GM19372 (cell line): ENCODE data around the gene IFT20.
"Not testable (repeated sequence)": the region's sequence is repeated elsewhere in the genome, so short reads cannot be mapped to it uniquely, and the experiment has no call there.

Experiments
- ATAC-seq: cut with Tn5 transposase; IDR thresholded peaks from one replicate; pipeline ENCODE4 v1.9.1; 2021; ENCODE audit warnings: mild to moderate bottlenecking, low read depth, moderate library complexity; ENCODE audit not compliant: unreplicated experiment

The IFT20 gene

GRCh38 chr17:28364665-28365363, 29.5 kb upstream of the IFT20 start, which contains the start of gene SEBOX:
TSS of gene SEBOX (minus strand) at chr17:28365199. CDS start at chr17:28365151, 48 bp downstream.
- ATAC-seq: no peak

- no peak for ATAC-seq
These were observed 28.7 kb upstream of the IFT20 start for GRCh38 chr17:28363776-28364650.

DNA sequence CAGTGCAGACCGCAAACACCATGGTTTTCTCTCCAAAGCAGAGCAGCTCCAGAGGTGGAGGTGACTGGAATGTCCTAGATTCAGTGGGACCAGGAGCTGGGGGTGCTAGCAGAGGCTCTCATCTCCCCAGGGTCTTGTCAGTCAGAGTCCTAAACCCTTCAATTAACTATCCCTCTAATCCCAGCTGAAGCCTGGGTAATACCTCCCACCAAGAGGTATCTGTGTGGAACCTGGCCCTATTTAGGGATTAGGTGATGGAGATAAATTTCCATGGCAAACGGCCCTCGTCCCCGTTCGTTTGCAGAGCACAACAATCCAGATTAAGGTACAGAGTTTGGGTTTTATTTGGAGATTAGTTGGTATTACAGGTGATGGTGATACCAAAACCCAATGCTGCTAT, 27.9 kb upstream of the IFT20 start:
- no peak for ATAC-seq

DNA sequence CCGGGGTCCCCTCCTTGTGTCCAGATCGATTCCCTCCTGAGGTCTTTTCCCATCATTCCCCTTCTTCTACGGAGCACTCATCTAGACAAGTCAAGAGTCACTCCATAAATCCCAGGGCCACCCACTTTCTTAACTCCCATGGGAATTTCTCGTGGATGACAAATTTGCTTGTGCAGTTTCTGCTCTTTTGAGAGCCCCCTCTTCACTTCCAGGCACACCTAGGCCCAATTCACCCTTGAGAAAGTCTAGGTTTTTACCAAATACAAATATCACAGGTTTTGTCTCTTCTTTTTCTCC, 22.6 kb upstream of the IFT20 start:
- ATAC-seq: no peak

DNA sequence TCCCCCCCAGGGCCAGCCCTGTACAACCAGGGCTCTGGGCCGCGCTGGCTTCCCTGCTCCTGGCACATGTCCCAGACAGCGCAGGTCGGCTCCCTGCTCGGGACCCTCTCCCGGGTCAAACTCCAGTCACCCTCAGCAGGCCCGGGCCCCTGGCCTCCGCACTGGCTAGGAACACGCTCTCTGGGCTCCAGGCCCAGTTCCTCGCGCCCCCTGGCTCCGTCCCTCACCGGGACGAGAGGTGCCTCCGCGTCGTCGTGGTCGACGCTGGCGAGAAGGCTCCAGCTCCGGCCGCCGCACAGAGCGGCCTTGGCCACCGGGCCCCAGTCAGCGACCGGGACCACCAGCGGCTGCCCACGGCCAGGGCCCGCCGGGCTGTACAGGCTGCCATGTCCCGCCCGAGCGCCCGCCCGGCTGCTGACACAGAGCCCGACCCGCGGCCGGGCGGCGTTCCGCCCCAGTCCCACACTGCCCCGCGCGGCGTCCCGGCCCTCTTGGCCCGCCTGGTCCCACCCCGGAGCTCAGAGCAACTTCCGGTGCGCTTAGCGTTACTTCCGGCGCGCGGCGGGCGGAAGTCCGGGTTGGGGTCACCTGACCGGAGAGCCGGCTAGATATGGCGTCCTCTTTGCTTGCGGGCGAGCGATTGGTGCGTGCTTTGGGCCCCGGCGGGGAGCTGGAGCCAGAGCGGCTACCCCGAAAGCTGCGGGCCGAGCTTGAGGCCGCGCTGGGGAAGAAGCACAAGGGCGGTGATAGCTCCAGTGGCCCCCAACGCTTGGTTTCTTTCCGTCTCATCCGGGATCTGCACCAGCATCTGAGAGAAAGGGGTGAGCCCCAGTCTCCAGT, 22.0 kb upstream of the IFT20 start, which contains the start of gene POLDIP2:
Gene POLDIP2 (minus strand): TSS at position 467 of the 840 bp plus-strand sequence. CDS start 79 bp downstream, at position 388.
- ATAC-seq: peak; percentile 98

- ATAC-seq: no peak
These were observed 15.0 kb upstream of the IFT20 start for GRCh38 chr17:28350271-28350670.

DNA sequence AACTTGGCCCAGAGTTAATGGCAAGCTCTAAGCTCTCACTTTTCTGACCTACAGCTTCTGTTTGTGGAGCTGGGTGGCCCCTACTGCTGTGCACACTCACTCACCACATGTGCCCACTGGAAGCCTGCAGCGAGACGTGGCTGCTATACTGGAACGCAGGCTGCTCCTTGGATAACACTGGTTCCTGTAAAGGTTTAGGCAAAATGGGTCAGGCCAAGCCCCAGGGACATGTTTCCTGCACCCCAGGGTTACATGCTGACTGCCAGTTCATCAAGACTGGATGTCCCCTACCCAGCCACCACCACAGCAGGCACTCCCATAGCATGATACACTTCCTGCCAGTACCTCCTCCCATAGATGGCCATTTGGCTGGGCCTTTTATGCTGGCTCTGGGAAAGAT, 13.7 kb upstream of the IFT20 start:
- no peak for ATAC-seq

GRCh38 chr17:28347261-28347891, 12.1 kb upstream of the IFT20 start:
- ATAC-seq: no peak

- ATAC-seq: no peak
These were observed 11.5 kb upstream of the IFT20 start for GRCh38 chr17:28346746-28347246.

DNA sequence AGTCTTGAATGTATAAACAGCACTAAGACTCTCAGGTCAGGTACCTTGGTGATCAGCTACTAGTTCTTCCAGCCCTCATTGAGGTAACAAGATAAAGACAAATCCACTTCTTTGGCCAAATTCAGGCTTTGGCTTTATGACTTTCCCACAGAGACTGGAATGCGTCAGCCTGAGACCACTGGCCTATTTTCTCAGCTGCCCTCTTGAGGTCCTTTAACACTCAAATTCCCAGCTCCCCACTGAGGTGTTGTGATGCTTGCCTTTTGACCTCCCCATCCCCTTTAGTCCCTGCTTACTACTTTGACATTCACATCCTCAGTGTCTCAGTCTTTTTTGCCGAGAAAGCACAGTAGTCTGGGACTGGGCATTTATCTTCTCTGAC, 10.9 kb upstream of the IFT20 start:
- no peak for ATAC-seq

DNA sequence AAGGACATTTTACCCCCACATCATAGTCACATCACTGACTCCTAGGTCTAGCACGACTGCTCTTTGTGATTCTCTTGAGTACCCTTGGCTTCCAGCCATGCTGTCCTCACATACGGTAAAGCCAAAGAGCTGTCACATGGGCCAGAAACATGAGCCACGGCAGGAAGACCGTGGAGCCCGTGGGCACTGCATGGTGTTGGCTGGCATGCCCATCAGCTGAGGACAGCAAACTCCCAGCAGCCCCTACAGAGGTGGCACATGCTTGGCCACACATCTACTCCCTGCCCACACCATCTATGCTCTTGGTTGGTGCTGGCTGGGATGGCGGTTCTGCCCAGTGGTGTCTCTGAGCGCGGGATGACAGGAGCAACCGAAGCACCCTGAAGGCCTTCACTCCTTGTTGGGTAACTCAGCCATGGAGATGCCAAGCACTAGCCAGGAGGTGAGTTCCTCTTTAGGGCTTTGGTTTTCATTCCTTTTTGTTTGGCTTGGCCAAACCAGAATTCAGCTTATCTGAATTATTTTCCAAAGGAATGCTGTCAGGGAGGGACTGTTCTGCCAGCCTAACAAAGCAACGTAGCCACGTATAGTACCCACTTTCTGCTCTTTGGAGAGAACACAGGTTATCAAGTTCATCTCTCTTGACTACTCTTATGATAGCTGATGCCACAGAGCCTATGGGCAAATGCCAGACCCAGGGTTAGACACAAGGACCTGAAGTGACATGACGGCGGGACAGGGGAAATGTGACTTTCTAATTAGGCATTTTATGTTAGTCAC, 10.3 kb upstream of the IFT20 start:
- no peak for ATAC-seq

DNA sequence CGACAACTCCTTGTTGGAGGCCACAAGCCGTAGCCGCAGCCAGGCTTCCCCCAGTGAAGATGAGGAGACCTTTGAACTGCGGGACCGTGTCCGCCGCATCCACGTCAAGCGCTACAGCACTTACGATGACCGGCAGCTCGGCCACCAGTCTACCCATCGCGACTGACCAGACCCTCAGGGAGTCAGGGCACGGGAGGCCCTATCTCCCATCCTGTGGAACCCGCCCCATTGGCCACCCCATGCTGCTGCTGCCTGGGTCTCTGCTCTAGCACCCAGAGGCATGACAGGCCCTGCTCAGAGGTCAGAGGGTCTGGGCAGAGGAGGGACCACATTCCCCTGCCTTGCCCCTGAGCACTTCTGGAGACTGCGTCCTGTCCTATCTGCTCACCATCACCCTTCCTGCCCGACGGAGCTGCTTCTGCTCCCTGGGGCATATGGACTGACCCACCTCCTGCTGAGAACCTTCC, 9.2 kb upstream of the IFT20 start:
- no peak for ATAC-seq

DNA sequence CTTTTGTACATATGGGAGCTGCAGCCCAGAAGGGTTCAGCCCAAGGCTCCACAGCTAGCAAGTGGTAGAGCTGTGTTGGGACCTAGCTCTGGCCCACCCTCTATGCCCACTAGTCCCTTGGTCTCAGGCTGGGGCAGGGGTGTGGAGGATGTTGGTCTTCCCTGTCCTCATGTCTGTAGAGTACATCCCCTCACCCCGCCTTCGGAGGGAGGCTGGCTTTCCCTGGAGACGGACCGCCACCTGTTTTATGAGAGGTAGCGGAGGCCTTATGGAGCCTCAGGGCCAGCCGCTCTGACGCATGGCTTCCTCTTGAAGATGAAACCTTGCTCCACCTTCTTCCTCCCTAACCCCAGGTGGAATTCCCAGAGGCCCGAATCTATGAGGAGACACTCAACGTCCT, 8.7 kb upstream of the IFT20 start:
- no peak for ATAC-seq

DNA sequence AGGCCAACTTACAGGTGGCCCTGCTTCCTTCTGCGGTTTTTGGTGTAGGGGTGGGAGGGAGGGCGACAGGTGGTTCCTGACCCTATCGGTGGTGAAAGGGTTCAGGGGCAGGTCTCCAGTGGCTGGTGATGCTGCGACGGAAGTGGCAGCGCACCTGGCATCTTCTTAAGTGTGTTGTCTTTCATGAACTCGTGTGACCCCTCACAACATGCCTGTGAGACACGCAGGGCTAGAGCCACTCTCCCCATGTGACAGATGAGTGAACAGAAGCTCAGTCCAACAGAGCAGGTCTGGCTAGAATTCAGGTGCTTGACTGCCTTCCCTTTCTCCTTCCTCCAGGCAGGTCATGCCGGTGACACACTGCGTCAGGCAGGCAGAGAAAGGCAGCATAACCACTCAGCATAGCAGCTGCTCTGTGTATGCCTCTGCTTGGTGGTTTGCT, 8.2 kb upstream of the IFT20 start:
- no peak for ATAC-seq

DNA sequence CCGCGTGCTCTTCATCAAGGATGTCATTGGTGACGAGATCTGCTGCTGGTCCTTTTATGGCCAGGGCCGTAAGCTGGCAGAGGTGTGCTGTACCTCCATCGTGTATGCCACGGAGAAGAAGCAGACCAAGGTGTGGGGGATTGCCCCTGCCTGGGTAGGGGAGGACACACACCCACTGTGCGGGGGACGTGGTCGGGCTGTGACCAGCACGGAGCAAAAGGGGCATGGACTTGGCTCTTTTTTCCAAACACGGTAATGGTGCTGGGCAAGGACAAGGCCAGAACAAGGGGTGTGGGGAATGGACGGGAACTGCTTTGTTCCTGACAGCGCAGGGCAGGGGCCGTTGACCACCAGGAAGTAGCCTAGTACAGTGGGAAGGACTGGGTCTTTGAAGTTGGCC, 7.0 kb upstream of the IFT20 start:
- ATAC-seq: no peak

GRCh38 chr17:28341516-28341915, 6.2 kb upstream of the IFT20 start:
- no peak for ATAC-seq

DNA sequence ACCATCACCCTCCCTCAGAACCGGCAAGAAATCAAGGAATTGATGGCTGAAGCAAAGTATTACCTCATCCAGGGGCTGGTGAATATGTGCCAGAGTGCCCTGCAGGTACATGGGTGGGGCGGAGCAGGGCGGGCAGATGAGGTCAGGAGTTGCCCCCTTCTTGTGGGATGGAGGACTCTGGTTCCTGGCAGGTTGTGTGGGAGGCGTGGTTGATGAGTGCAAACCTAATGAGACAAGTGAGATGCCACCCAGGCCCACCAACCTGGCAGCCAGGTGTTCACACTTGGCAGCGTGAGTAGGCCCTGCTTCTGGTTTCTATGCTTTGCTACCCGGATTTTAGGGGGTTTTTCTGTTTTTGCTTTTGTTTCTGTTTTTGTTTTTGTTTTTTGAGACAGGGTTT, 5.1 kb upstream of the IFT20 start:
- no peak for ATAC-seq

- no peak for ATAC-seq
These were observed 4.2 kb upstream of the IFT20 start for GRCh38 chr17:28339431-28339830.

DNA sequence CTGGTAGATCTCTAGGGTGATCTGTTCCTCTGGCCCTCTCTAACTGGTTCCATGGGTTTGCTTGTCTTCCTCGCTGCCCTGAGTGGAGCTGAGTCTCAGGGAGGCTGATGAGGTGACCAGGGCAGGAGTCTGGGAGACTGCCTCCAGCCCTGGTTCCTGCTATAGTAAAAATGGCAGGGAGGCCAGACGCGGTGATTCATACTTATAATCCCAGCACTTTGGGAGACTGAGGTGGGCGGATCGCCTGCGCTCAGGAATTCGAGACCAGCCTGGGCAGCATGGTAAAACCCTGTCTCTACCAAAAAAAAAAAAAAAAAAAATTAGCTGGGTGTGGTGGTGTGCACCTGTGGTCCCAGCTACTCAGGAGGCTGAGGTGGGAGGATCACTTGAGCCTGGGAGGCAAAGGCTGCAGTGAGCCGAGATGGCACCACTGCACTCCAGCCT, 3.5 kb upstream of the IFT20 start:
- not testable (repeated sequence) for ATAC-seq
